ENCODE data around the gene OR6S1. TPM values are rescaled to one million over a fixed set of nuclear protein-coding genes. Genes with fewer than 3 reads are reported as not detected.

The OR6S1 gene
- not detected in 2 replicates for total RNA-seq (2014; rRNA removed; shearing (Covaris generic))

GRCh38 chr14:20641591-20641990 is at the start of gene OR6S1:
Gene OR6S1 (minus strand): TSS chr14:20641691. CDS start chr14:20641691, 0 bp downstream.

GRCh38 chr14:20688167-20688839 is 46.8 kb upstream of the OR6S1 start, which contains the start of gene ANG:
Gene ANG (plus strand): TSS chr14:20688764. CDS start chr14:20693565, 4,801 bp downstream.

GRCh38 chr14:20683891-20684661 is 42.6 kb upstream of the OR6S1 start, which contains the start of gene RNASE4:
Gene RNASE4 (plus strand): TSS chr14:20684560. CDS start chr14:20699372, 14,812 bp downstream.

GRCh38 chr14:20591235-20591634 is 50.3 kb downstream of the OR6S1 start, which contains the start of gene RNASE12:
Gene RNASE12 (minus strand): TSS chr14:20591376. CDS start chr14:20590723, 653 bp downstream.

Small RNA genes within 50 kb of the gene (small RNA-seq; reads per million reads assigned to genes)
- gene RF00019: not detected

Other genes with a start within 250 kb of the OR6S1 start
- gene TEP1, start 228.2 kb downstream of the OR6S1 start, total RNA-seq (2014; rRNA removed; shearing (Covaris generic)): 7.1 and 8.3 TPM in 2 replicates
- 0.05 TPM in 1 of 2 replicates, not detected in the other for gene KLHL33, start 205.5 kb downstream of the OR6S1 start, total RNA-seq (2014; rRNA removed; shearing (Covaris generic))
- gene OSGEP, start 186.9 kb downstream of the OR6S1 start, total RNA-seq (2014; rRNA removed; shearing (Covaris generic)): 16.4 and 19.1 TPM in 2 replicates
- 86.7 and 96.2 TPM in 2 replicates for gene APEX1, start 186.5 kb downstream of the OR6S1 start, total RNA-seq (2014; rRNA removed; shearing (Covaris generic))
- gene PIP4P1, start 180.3 kb downstream of the OR6S1 start, total RNA-seq (2014; rRNA removed; shearing (Covaris generic)): 13.1 and 14.8 TPM in 2 replicates
- gene PNP, start 172.3 kb downstream of the OR6S1 start, total RNA-seq (2014; rRNA removed; shearing (Covaris generic)): 59.5 and 62.4 TPM in 2 replicates
- not detected in 2 replicates for gene RNASE10, start 136.2 kb downstream of the OR6S1 start, total RNA-seq (2014; rRNA removed; shearing (Covaris generic))
- not detected in 2 replicates for gene RNASE9, start 80.6 kb downstream of the OR6S1 start, total RNA-seq (2014; rRNA removed; shearing (Covaris generic))
- 0.11 TPM in 1 of 2 replicates, not detected in the other for gene RNASE11, start 53.7 kb downstream of the OR6S1 start, total RNA-seq (2014; rRNA removed; shearing (Covaris generic))
- gene RNASE12, start 50.3 kb downstream of the OR6S1 start, total RNA-seq (2014; rRNA removed; shearing (Covaris generic)): not detected in 2 replicates
- gene RNASE4, start 42.9 kb upstream of the OR6S1 start, total RNA-seq (2014; rRNA removed; shearing (Covaris generic)): 0.61 and 0.94 TPM in 2 replicates
- gene ANG, start 47.1 kb upstream of the OR6S1 start, total RNA-seq (2014; rRNA removed; shearing (Covaris generic)): 0.72 and 1.1 TPM in 2 replicates
- gene EDDM3A, start 104.2 kb upstream of the OR6S1 start, total RNA-seq (2014; rRNA removed; shearing (Covaris generic)): not detected in 2 replicates
- gene EDDM3B, start 126.7 kb upstream of the OR6S1 start, total RNA-seq (2014; rRNA removed; shearing (Covaris generic)): not detected in 2 replicates
- gene RNASE6, start 139.6 kb upstream of the OR6S1 start, total RNA-seq (2014; rRNA removed; shearing (Covaris generic)): not detected in 2 replicates
- not detected in 2 replicates for gene RNASE1, start 161.2 kb upstream of the OR6S1 start, total RNA-seq (2014; rRNA removed; shearing (Covaris generic))
- not detected in 2 replicates for gene RNASE3, start 249.7 kb upstream of the OR6S1 start, total RNA-seq (2014; rRNA removed; shearing (Covaris generic))

Data from A375 (cell line).